NCI-H2227 (cell line): ENCODE data around the gene PARP8.

Experiments used
- DNase-seq: peaks from one replicate; lab custom pipeline; 2025; ENCODE audit not compliant: unreplicated experiment; lab: John Stamatoyannopoulos, UW

PARP8 gene

GRCh38 chr5:50839472-50839871 is 173.0 kb downstream of the PARP8 start:
- DNase-seq, result no peak

GRCh38 chr5:50843091-50843490 is 176.7 kb downstream of the PARP8 start:
- DNase-seq, result no peak

GRCh38 chr5:50846261-50846660 is 179.8 kb downstream of the PARP8 start:
- no peak for DNase-seq

- DNase-seq, result no peak
Observed at GRCh38 chr5:50849554-50849953, 183.1 kb downstream of the PARP8 start.

GRCh38 chr5:50853151-50853550 is 186.7 kb downstream of the PARP8 start:
- no peak for DNase-seq

GRCh38 chr5:50854082-50854481 is 187.6 kb downstream of the PARP8 start:
- no peak for DNase-seq

GRCh38 chr5:50855001-50855400 is 188.6 kb downstream of the PARP8 start:
- no peak for DNase-seq

- DNase-seq, result no peak
Observed at GRCh38 chr5:50856401-50857119, 190.1 kb downstream of the PARP8 start.

- no peak for DNase-seq
Observed at GRCh38 chr5:50863534-50864170, 197.2 kb downstream of the PARP8 start.

- no peak for DNase-seq
Observed at GRCh38 chr5:50864466-50864865, 198.0 kb downstream of the PARP8 start.

- no peak for DNase-seq
Observed at GRCh38 chr5:50866415-50866814, 200.0 kb downstream of the PARP8 start.

- DNase-seq, result no peak
Observed at GRCh38 chr5:50867140-50867539, 200.7 kb downstream of the PARP8 start.

- DNase-seq, result no peak
Observed at GRCh38 chr5:50873595-50874277, 207.3 kb downstream of the PARP8 start.

GRCh38 chr5:50874306-50875001 is 208.0 kb downstream of the PARP8 start:
- DNase-seq, result no peak

GRCh38 chr5:50875002-50875344 is 208.5 kb downstream of the PARP8 start:
- no peak for DNase-seq

GRCh38 chr5:50878470-50878869 is 212.0 kb downstream of the PARP8 start:
- no peak for DNase-seq

GRCh38 chr5:50881407-50881806 is 215.0 kb downstream of the PARP8 start:
- DNase-seq, result no peak

GRCh38 chr5:50886657-50887345 is 220.4 kb downstream of the PARP8 start:
- no peak for DNase-seq

GRCh38 chr5:50887889-50888633 is 221.6 kb downstream of the PARP8 start:
- peak; percentile 1 for DNase-seq

- no peak for DNase-seq
Observed at GRCh38 chr5:50888751-50889150, 222.3 kb downstream of the PARP8 start.
